Uterus (tissue), 4 donors: ENCODE measurements around the gene ANKRD11. TPM values are rescaled to one million over a fixed set of nuclear protein-coding genes. Genes with fewer than 3 reads are reported as not detected.

Experiments used
- DNase-seq, 2 donors: peaks; one replicate each; pipeline ENCODE4 v3.0.0-alpha.2; 2019 to 2020
- H3K27ac ChIP-seq, 2 donors: fragments of 200-600 bp; sonication (generic); 1 replicate in 1 of 2; 2 replicates in 1 of 2; pipeline ENCODE4 v1.5.1; 2016 to 2018
- H3K27me3 ChIP-seq, 2 donors: fragments of 200-600 bp; sonication (generic); one replicate each; pipeline ENCODE4 v1.5.1; 2018 to 2019; ENCODE audit warnings: control low read depth in 1 of 2
- H3K36me3 ChIP-seq, 2 donors: fragments of 200-600 bp; sonication (generic); one replicate each; pipeline ENCODE4 v1.5.1; 2019; ENCODE audit warnings: control low read depth in 1 of 2
- H3K4me1 ChIP-seq, 2 donors: fragments of 200-600 bp; sonication (generic); one replicate each; pipeline ENCODE4 v1.5.1; 2018 to 2019; ENCODE audit warnings: control low read depth in 1 of 2
- H3K4me3 ChIP-seq, 2 donors: fragments of 200-600 bp; sonication (generic); 1 replicate in 1 of 2; 2 replicates in 1 of 2; pipeline ENCODE4 v1.5.1; 2018 to 2019; ENCODE audit warnings: mild to moderate bottlenecking in 1 of 2
- H3K9me3 ChIP-seq, 2 donors: fragments of 200-600 bp; sonication (generic); one replicate each; pipeline ENCODE4 v1.5.1; 2019; ENCODE audit warnings: control low read depth in 1 of 2
- CTCF ChIP-seq, 4 experiments: fragments of 200-600 bp in 2 of 4; fragments of 450-650 bp in 2 of 4; sonication (generic) in 2 of 4; IDR thresholded peaks; one replicate each; pipeline ENCODE4 v1.5.1; 2016 to 2019; ENCODE audit warnings: antibody characterized with exemption in 4 of 4, mild to moderate bottlenecking in 2 of 4, moderate library complexity in 1 of 4
- POLR2A ChIP-seq, 2 donors: fragments of 450-650 bp; IDR thresholded peaks; one replicate each; pipeline ENCODE4 v1.6.1; 2016; ENCODE audit warnings: antibody characterized with exemption in 2 of 2, mild to moderate bottlenecking in 1 of 2, moderate library complexity in 1 of 2
- intact Hi-C: fragments of 100-400 bp; cut with DNase I; formaldehyde crosslinking; loops from one replicate; pipeline ENCODE4 v1.15.1; 2023; ENCODE audit warnings: low total_unique reads
- small RNA-seq: library from RNA; depleted of rRNA; stranded (forward); fragments of <200 nt; gene quantifications from one replicate; pipeline ENCODE3, GENCODE V24; 2016
- total RNA-seq, 4 donors: library from RNA; depleted of rRNA in 3 of 4; stranded (reverse); fragments of >200 nt in 3 of 4; gene quantifications; one replicate each; pipeline versions ENCODE4 v1.1.0 to v1.2.4, GENCODE V29; 2014 to 2023
- donor health status: DM: yes; HTN: yes; CAD: no.

The ANKRD11 gene
- total RNA-seq, 4 donors from 2014 or later = 20.5 to 182 (median 45.5) TPM

GRCh38 chr16:89219365-89219764 is 271.0 kb downstream of the ANKRD11 start:
- no peak overlapping the region for H3K4me3 ChIP-seq
- no peak overlapping the region for H3K27ac ChIP-seq
- DNase-seq = no peak
- H3K27me3 ChIP-seq = no peaks in the 10 kb centered on the region
- H3K36me3 ChIP-seq = no peaks in the 10 kb centered on the region
- H3K9me3 ChIP-seq = no peaks in the 10 kb centered on the region
- peaks cover 3% of the 10 kb centered on the region in 2 donors for H3K4me1 ChIP-seq
- TF ChIP-seq CTCF (IDR thresholded peaks at IDR 0.05) (no peak), POLR2A (IDR thresholded peaks at IDR 0.05) (no peak)
- intact Hi-C loops = no loop called here

Small RNA genes lying within 50 kb of the gene (small RNA-seq; reads per million reads assigned to genes)
- gene RNU6-430P = not detected

Other genes starting within 250 kb of the ANKRD11 start
- 100 to 1,000 TPM in 3 of 4 donors, 10 to 100 TPM in 1; 66.6 to 208 (median 144) TPM for gene SPG7, start 17.8 kb upstream of the ANKRD11 start, total RNA-seq
- gene RPL13, start 70.1 kb upstream of the ANKRD11 start, total RNA-seq = over 10,000 TPM in 1 of 4 donors, 1,000 to 10,000 TPM in 3; 2,633 to 11,472 (median 5,632) TPM
- gene CPNE7, start 85.2 kb upstream of the ANKRD11 start, total RNA-seq = under 1 TPM in 2 of 4 donors, not detected in 2; 0.14 to 0.85 TPM
- gene DPEP1, start 123.1 kb upstream of the ANKRD11 start, total RNA-seq = 1 to 10 TPM in 2 of 4 donors, not detected in 2; 1.0 to 5.5 TPM
- 10 to 100 TPM; 26.9 to 84.3 (median 58.7) TPM for gene CHMP1A, start 167.1 kb upstream of the ANKRD11 start, total RNA-seq
- gene SPATA33, start 167.3 kb upstream of the ANKRD11 start, total RNA-seq = 10 to 100 TPM in 1 of 4 donors, 1 to 10 TPM in 2, not detected in 1; 2.6 to 12.2 (median 5.8) TPM
- 10 to 100 TPM; 13.8 to 90.7 (median 62.5) TPM for gene CDK10, start 196.1 kb upstream of the ANKRD11 start, total RNA-seq
- gene SPATA2L, start 211.1 kb upstream of the ANKRD11 start, total RNA-seq = 10 to 100 TPM in 2 of 4 donors, 1 to 10 TPM in 2; 1.2 to 18.7 (median 7.2) TPM
- gene VPS9D1, start 230.3 kb upstream of the ANKRD11 start, total RNA-seq = 10 to 100 TPM in 2 of 4 donors, 1 to 10 TPM in 1, under 1 TPM in 1; 0.26 to 20.6 (median 8.7) TPM
- 10 to 100 TPM in 2 of 4 donors, 1 to 10 TPM in 2; 6.4 to 41.5 (median 20.8) TPM for gene ZNF276, start 231.0 kb upstream of the ANKRD11 start, total RNA-seq